Measurements from ENCODE around the gene NID2.

Gene NID2

GRCh38 chr14:52075371-52075770, 6.5 kb upstream of the NID2 start:
- TF ChIP-seq CTCF (IDR thresholded peaks at IDR 0.05): no peak
- no peak overlapping the region for H3K4me3 ChIP-seq
- no peak for DNase-seq (ENCODE audit: low spot score)
- peak overlapping the region in 1 of 2 donors; percentile 76 for H3K27ac ChIP-seq

- H3K27ac ChIP-seq: peak overlapping the region in 1 of 2 donors; percentile 49
- no peak overlapping the region for H3K4me3 ChIP-seq
- DNase-seq (ENCODE audit: low spot score): no peak
- TF ChIP-seq CTCF (IDR thresholded peaks at IDR 0.05): no peak
Measured at GRCh38 chr14:52073251-52073650, 4.4 kb upstream of the NID2 start.

DNA sequence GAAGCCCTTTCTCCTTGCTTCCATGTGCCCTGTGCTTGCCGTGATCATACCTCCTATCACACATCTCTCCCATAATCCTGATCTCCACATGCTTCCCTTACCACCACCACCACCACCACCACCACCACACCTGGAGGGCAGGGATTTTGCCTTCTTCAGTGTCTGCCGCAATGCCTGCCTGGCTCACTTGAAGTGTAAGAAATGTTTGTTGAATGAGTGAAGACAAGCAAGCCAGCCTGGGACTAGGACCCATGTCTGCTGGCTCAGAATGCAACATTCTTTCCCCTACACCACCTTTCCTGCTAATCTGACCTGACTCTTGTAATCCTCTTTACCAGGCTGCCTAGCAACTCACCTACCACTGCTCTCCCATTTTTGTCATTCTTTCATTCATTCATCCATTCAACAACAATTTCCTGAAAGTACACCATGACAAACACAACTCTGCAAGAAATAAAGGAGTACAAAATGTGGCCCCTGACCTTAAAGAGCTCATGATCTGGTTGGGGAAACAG, 3.5 kb upstream of the NID2 start:
- no peak for TF ChIP-seq CTCF (IDR thresholded peaks at IDR 0.05)
- DNase-seq (ENCODE audit: low spot score): no peak
- Histone ChIP-seq H3K4me3 (no peak overlapping the region), H3K27ac (no peak overlapping the region)

DNA sequence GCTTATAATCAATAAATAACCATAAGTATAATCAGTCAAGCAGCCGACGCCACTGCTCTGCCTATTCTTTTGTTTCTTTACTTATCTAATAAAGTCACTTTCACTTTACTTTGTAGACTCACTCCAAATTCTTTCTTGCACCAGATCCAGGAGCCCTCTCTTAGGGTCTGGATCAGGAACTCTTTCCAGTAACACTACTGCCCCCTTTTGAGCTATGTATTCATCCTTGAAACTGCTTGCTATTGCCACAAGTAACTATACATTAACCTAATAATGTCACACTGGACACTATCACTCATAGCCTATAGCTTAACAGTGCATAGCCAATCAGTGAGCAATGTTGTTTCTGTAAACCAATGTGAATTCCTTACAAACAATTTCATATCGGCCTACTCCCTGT, 2.8 kb upstream of the NID2 start:
- TF ChIP-seq CTCF (IDR thresholded peaks at IDR 0.05): no peak
- no peak overlapping the region for H3K27ac ChIP-seq
- DNase-seq (ENCODE audit: low spot score): no peak
- no peak overlapping the region for H3K4me3 ChIP-seq

- Histone ChIP-seq H3K27ac (peak overlapping the region; percentile 75 to 93), H3K4me3 (peak overlapping the region; percentile 93)
- DNase-seq (ENCODE audit: low spot score): no peak
- TF ChIP-seq CTCF (IDR thresholded peaks at IDR 0.05): no peak
Measured at GRCh38 chr14:52070051-52070431, 1.2 kb upstream of the NID2 start.

GRCh38 chr14:52069307-52070050, 620 bp upstream of the NID2 start:
- Histone ChIP-seq H3K27ac (peak overlapping the region; percentile 75 to 93), H3K4me3 (peak overlapping the region; percentile 93)
- DNase-seq (ENCODE audit: low spot score): peak; percentile 80
- no peak for TF ChIP-seq CTCF (IDR thresholded peaks at IDR 0.05)

All from coronary artery (tissue), 2 donors.